ENCODE results near the gene TMPRSS9.
A peak's percentile ranks its signal among the peaks of the same experiment; 100 is the strongest.
"Not testable (repeated sequence)": the region's sequence is repeated elsewhere in the genome, so short reads cannot be mapped to it uniquely, and the experiment has no call there.

TMPRSS9 gene

DNA sequence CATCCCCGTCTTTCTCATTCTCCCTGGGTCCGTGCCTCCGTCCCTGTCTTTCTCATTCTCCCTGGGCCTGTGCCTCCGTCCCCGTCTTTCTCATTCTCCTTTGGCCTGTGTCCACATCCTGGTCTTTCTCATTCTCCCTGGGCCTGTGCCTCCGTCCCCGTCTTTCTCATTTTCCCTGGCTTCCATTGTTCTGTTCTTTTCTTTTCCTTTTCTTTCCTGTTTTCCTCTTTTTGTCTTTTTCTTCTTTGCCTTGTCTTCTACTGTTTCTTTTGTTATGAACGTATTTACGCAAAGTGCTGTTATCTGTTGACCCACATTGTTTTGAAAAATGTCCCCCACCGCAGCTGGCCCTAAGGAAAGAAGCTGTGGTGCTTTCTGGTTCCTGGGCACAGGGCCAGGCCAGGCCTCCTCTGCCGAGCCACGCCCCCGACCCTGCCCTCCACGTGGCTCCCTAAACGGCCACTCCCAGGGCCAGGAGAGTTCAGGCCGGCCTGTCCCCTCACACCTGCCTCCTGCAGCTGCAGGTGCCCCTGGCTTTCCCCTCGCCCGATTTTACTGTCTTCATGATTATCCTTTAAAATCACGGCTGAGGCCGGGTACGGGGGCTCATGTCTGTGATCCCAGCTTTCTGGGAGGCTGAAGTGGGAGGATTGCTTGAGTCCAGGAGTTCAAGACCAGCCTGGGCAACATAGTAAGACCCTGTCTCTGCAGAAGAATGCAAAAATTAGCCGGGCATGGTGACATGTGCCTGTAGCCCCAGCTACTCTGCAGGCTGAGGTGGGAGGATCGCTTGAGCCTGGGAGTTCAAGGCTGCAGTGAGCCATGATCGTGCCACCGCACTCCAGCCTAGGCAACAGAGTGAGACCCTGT, 14.0 kb upstream of the TMPRSS9 start:
- DNase-seq (ENCODE audit: insufficient read length, low spot score) (no peak), FAIRE-seq (no peak)
- TF ChIP-seq POLR2A (IDR thresholded peaks at IDR 0.05; ENCODE audit: low read depth, low read length), result no peak
- TF ChIP-seq PAX5 (IDR thresholded peaks at IDR 0.05; ENCODE audit: insufficient read depth, low read length, severe bottlenecking), result no peak
- no peak for TF ChIP-seq TAF1 (IDR thresholded peaks at IDR 0.05; ENCODE audit: low read depth, low read length)
- TF ChIP-seq POU2F2 (IDR thresholded peaks at IDR 0.05; ENCODE audit: low read depth, low read length), result no peak
- no peak for TF ChIP-seq SPI1 (IDR thresholded peaks at IDR 0.05; ENCODE audit: low read depth, low read length)
- no peak for TF ChIP-seq POLR2AphosphoS5 (IDR thresholded peaks at IDR 0.05; ENCODE audit: low read depth, low read length)

DNA sequence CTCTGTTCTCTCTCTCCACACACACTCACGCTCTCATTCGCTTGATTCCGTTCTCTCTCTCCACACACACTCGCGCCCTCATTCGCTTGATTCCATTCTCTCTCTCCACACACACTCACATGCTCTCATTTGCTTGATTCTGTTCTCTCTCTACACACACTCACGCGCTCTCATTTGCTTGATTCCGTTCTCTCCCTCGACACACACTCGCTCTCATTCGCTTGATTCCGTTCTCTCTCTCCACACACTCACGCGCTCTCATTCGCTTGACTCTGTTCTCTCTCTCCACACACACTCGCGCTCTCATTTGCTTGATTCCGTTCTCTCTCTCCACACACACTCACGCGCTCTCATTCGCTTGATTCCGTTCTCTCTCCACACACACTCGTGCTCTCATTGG, 10.2 kb upstream of the TMPRSS9 start:
- not testable (repeated sequence) for DNase-seq (ENCODE audit: insufficient read length, low spot score)
- peak; percentile 35 for FAIRE-seq

DNA sequence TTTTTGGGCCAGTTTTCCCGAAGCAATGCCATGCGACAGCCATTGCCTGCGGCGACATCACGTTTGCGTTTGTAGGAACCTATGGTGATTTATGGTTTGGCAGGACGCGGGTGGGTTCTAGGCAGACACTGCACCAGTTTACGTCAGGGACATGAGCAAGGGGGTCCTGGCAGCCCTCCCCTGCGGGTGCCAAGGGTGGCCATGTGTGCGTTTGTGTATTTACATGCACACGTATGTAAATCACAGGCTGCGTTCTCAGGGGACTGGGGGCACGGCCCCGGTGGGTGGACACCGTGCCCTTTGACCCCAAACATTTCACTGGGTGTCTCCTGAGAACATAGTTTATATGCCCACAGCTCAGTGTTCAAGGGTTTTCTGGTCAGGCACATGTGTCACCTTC, 9.4 kb upstream of the TMPRSS9 start:
- TF ChIP-seq PAX5 (IDR thresholded peaks at IDR 0.05; ENCODE audit: insufficient read depth, low read length, severe bottlenecking), result no peak
- DNase-seq (ENCODE audit: insufficient read length, low spot score) (no peak), FAIRE-seq (no peak)

- no peak for DNase-seq (ENCODE audit: insufficient read length, low spot score)
- no peak for FAIRE-seq
- no peak for TF ChIP-seq SPI1 (IDR thresholded peaks at IDR 0.05; ENCODE audit: low read depth, low read length)
- no peak for TF ChIP-seq TAF1 (IDR thresholded peaks at IDR 0.05; ENCODE audit: low read depth, low read length)
Observed at GRCh38 chr19:2351591-2351990, 8.5 kb upstream of the TMPRSS9 start.

GRCh38 chr19:2352121-2352520, 7.9 kb upstream of the TMPRSS9 start:
- DNase-seq (ENCODE audit: insufficient read length, low spot score) (no peak), FAIRE-seq (no peak)
- no peak for TF ChIP-seq PAX5 (IDR thresholded peaks at IDR 0.05; ENCODE audit: insufficient read depth, low read length, severe bottlenecking)

DNA sequence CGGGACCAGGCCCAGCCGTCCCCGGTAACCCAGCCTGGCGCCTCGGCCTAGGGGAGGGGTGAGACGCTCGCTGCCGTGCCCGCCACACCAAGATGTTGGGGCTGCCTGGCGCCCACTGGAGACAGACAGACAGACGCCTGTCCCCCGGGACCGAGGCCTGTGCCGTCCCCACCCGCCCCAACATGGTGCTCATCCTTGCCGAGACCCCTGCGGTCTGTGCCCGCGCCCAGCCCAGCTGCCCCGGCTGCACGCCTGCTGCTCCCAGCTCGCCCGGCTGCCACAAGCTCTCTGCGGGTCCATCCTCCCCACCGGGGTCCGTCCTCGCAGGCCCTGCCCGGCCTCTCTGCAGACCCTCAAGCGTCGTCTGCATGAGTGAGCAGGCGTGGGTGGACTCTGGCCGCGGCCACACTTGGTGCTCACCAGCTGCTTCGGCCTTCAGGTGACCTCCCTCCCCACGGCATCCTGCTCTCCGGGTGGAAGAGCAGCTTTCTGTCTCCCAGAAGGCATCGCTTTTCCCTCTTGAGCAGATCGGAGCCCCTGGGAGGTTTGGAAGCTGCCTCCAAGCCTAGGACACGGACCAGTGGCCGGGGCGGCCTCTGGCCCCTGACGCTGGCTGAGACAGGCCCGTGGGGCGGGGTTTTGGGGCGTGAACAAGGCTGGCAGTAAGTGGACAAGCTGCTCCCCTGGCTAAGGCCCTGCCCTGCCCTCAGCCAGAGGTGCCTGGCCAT, 6.7 kb upstream of the TMPRSS9 start:
- TF ChIP-seq POLR2AphosphoS5 (IDR thresholded peaks at IDR 0.05; ENCODE audit: low read depth, low read length) (no peak), POU2F2 (IDR thresholded peaks at IDR 0.05; ENCODE audit: low read depth, low read length) (no peak), SPI1 (IDR thresholded peaks at IDR 0.05; ENCODE audit: low read depth, low read length) (no peak)
- DNase-seq (ENCODE audit: insufficient read length, low spot score) (no peak), FAIRE-seq (no peak)

GRCh38 chr19:2353887-2354592, 6.0 kb upstream of the TMPRSS9 start:
- no peak for TF ChIP-seq PAX5 (IDR thresholded peaks at IDR 0.05; ENCODE audit: insufficient read depth, low read length, severe bottlenecking)
- no peak for DNase-seq (ENCODE audit: insufficient read length, low spot score)
- no peak for FAIRE-seq

- FAIRE-seq, result no peak
- TF ChIP-seq POU2F2 (IDR thresholded peaks at IDR 0.05; ENCODE audit: low read depth, low read length) (no peak), POLR2A (IDR thresholded peaks at IDR 0.05; ENCODE audit: low read depth, low read length) (no peak), SPI1 (IDR thresholded peaks at IDR 0.05; ENCODE audit: low read depth, low read length) (no peak), TAF1 (IDR thresholded peaks at IDR 0.05; ENCODE audit: low read depth, low read length) (no peak), PAX5 (IDR thresholded peaks at IDR 0.05; ENCODE audit: insufficient read depth, low read length, severe bottlenecking) (no peak), POLR2AphosphoS5 (IDR thresholded peaks at IDR 0.05; ENCODE audit: low read depth, low read length) (no peak)
- no peak for DNase-seq (ENCODE audit: insufficient read length, low spot score)
Observed at GRCh38 chr19:2354670-2355069, 5.4 kb upstream of the TMPRSS9 start.

GRCh38 chr19:2355168-2356035, 4.7 kb upstream of the TMPRSS9 start:
- no peak for DNase-seq (ENCODE audit: insufficient read length, low spot score)
- TF ChIP-seq SPI1 (IDR thresholded peaks at IDR 0.05; ENCODE audit: low read depth, low read length) (no peak), POU2F2 (IDR thresholded peaks at IDR 0.05; ENCODE audit: low read depth, low read length) (no peak), POLR2A (IDR thresholded peaks at IDR 0.05; ENCODE audit: low read depth, low read length) (no peak), PAX5 (IDR thresholded peaks at IDR 0.05; ENCODE audit: insufficient read depth, low read length, severe bottlenecking) (no peak), POLR2AphosphoS5 (IDR thresholded peaks at IDR 0.05; ENCODE audit: low read depth, low read length) (no peak), TAF1 (IDR thresholded peaks at IDR 0.05; ENCODE audit: low read depth, low read length) (no peak)
- no peak for FAIRE-seq

DNA sequence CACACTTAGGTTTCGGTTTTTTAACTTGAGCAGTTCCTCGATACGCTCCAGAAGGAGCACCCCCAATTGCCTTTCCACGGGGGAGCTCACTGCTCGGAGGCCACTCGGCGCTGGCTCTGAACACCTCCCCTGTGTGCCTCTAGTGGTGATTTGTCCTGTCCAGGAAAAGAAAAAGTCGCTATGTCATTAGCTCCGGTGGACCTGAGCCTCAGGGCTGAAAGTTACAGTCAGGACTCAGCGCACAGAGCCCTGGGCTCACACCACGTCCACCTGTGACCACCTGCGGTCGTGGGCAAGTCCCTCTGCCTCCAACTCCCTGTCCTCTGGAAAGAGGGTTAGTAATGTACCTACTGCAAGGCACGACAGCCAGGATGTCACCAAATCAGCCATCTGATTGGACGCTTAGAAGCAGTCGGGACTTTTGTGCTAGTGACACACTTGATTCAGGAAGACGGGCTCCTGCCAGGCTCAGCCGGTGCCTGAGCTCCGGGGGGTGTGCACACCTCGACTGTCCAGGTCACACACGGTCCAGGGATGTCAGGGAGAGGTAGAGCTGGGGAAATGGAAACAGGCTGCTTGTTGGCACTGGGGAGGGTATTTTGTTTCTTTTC, 3.9 kb upstream of the TMPRSS9 start:
- TF ChIP-seq POU2F2 (IDR thresholded peaks at IDR 0.05; ENCODE audit: low read depth, low read length) (no peak), POLR2A (IDR thresholded peaks at IDR 0.05; ENCODE audit: low read depth, low read length) (no peak), TAF1 (IDR thresholded peaks at IDR 0.05; ENCODE audit: low read depth, low read length) (no peak), PAX5 (IDR thresholded peaks at IDR 0.05; ENCODE audit: insufficient read depth, low read length, severe bottlenecking) (no peak), POLR2AphosphoS5 (IDR thresholded peaks at IDR 0.05; ENCODE audit: low read depth, low read length) (no peak)
- DNase-seq (ENCODE audit: insufficient read length, low spot score) (no peak), FAIRE-seq (no peak)

All from GM12891 (cell line).